Epithelial cell of esophagus (primary cell): ENCODE data around the gene SRGAP2.
"Not testable (repeated sequence)": the region's sequence is repeated elsewhere in the genome, so short reads cannot be mapped to it uniquely, and the experiment has no call there.

ENCODE experiments used
- DNase-seq: peaks from one replicate; pipeline ENCODE4 v3.0.0; 2010; ENCODE audit warnings: low read depth
- H3K4me3 ChIP-seq: 2 replicates; pipeline ENCODE4 v1.5.1; 2011; ENCODE audit warnings: mild to moderate bottlenecking, low read length, control low read depth
- CTCF ChIP-seq: IDR thresholded peaks from 2 replicates; pipeline ENCODE4 v1.5.1; 2011; ENCODE audit warnings: low read depth, mild to moderate bottlenecking, low read length, control low read depth, inconsistent platforms; ENCODE audit not compliant: insufficient read depth; ENCODE audit errors: missing control alignments

SRGAP2 gene

GRCh38 chr1:206203364-206204158 is at the start of gene SRGAP2:
Gene SRGAP2, plus strand, starts transcription at chr1:206203541. Its CDS starts 2,430 bp downstream, at chr1:206205971.
- H3K4me3 ChIP-seq, result peak within 1 kb of the TSS; percentile 43
- DNase-seq, result peak; percentile 68

- H3K4me3 ChIP-seq, DNase-seq: not testable (repeated sequence)
Observed at GRCh38 chr1:206167350-206168029, 35.9 kb upstream of the SRGAP2 start.

- DNase-seq, result peak; percentile 19
- H3K4me3 ChIP-seq, result not testable (repeated sequence)
Observed at GRCh38 chr1:206169794-206170193, 33.5 kb upstream of the SRGAP2 start.

GRCh38 chr1:206173110-206173719 is 30.1 kb upstream of the SRGAP2 start:
- H3K4me3 ChIP-seq, DNase-seq: not testable (repeated sequence)

GRCh38 chr1:206174182-206174868 is 29.0 kb upstream of the SRGAP2 start:
- not testable (repeated sequence) for H3K4me3 ChIP-seq
- peak; percentile 27 for DNase-seq

- peak; percentile 68 for DNase-seq
- H3K4me3 ChIP-seq, result not testable (repeated sequence)
Observed at GRCh38 chr1:206175459-206176113, 27.8 kb upstream of the SRGAP2 start.

GRCh38 chr1:206176114-206176502 is 27.2 kb upstream of the SRGAP2 start:
- H3K4me3 ChIP-seq, DNase-seq: not testable (repeated sequence)

More at GRCh38 chr1:206175459-206176113, 27.8 kb upstream of the SRGAP2 start:
- TF ChIP-seq CTCF, result peak; percentile 35

GRCh38 chr1:206178061-206178989 is 25.0 kb upstream of the SRGAP2 start:
- peak; percentile 5 for DNase-seq
- not testable (repeated sequence) for H3K4me3 ChIP-seq

- DNase-seq, H3K4me3 ChIP-seq: not testable (repeated sequence)
Observed at GRCh38 chr1:206179666-206180065, 23.7 kb upstream of the SRGAP2 start.

- peak; percentile 0 for DNase-seq
- not testable (repeated sequence) for H3K4me3 ChIP-seq
Observed at GRCh38 chr1:206182368-206183317, 20.7 kb upstream of the SRGAP2 start.

GRCh38 chr1:206183788-206184187 is 19.6 kb upstream of the SRGAP2 start:
- peak; percentile 49 for DNase-seq
- H3K4me3 ChIP-seq, result not testable (repeated sequence)

GRCh38 chr1:206185778-206186177 is 17.6 kb upstream of the SRGAP2 start:
- H3K4me3 ChIP-seq, DNase-seq: not testable (repeated sequence)

- not testable (repeated sequence) for H3K4me3 ChIP-seq, DNase-seq
Observed at GRCh38 chr1:206186826-206187225, 16.5 kb upstream of the SRGAP2 start.

GRCh38 chr1:206195182-206195581 is 8.2 kb upstream of the SRGAP2 start:
- not testable (repeated sequence) for DNase-seq, H3K4me3 ChIP-seq

- not testable (repeated sequence) for DNase-seq, H3K4me3 ChIP-seq
Observed at GRCh38 chr1:206196748-206197424, 6.5 kb upstream of the SRGAP2 start.
